Sigmoid colon (tissue), 4 donors: ENCODE results near the gene MKNK1.

Source experiments
- CTCF ChIP-seq, 4 experiments: fragments of 450-650 bp in 3 of 4; fragments of 200-600 bp in 1 of 4; IDR thresholded peaks; one replicate each; pipeline ENCODE4 v1.5.1; 2016 to 2019; ENCODE audit warnings: antibody characterized with exemption in 4 of 4, mild to moderate bottlenecking in 3 of 4, moderate library complexity in 2 of 4
- EP300 ChIP-seq, 4 donors: sonication (generic); formaldehyde crosslinking; IDR thresholded peaks; one replicate each; pipeline ENCODE4 v1.6.1; 2017; ENCODE audit warnings: antibody characterized with exemption in 4 of 4
- POLR2A ChIP-seq, 2 donors: fragments of 450-650 bp; IDR thresholded peaks; one replicate each; pipeline ENCODE4 v1.6.1; 2016; ENCODE audit warnings: antibody characterized with exemption in 2 of 2, mild to moderate bottlenecking in 2 of 2, moderate library complexity in 2 of 2
- POLR2AphosphoS5 ChIP-seq, 4 donors: sonication (generic); formaldehyde crosslinking; IDR thresholded peaks; one replicate each; pipeline ENCODE4 v1.6.1; 2017; ENCODE audit warnings: antibody characterized with exemption in 4 of 4

- TF ChIP-seq POLR2AphosphoS5 (IDR thresholded peaks at IDR 0.05): peak in 2 of 4 donors; percentile 63 to 65
- TF ChIP-seq CTCF (IDR thresholded peaks at IDR 0.05): no peak
- no peak for TF ChIP-seq POLR2A (IDR thresholded peaks at IDR 0.05)
- no peak for TF ChIP-seq EP300 (IDR thresholded peaks at IDR 0.05)
Measured at GRCh38 chr1:46599059-46599970, 4.8 kb downstream of the MKNK1 start.
